GM04504 (cell line): ENCODE data around the gene WDR27.

Source experiments
- DNase-seq: peaks from one replicate; pipeline ENCODE4 v3.0.0-alpha.2; 2012; ENCODE audit warnings: low read depth

Gene WDR27

DNA sequence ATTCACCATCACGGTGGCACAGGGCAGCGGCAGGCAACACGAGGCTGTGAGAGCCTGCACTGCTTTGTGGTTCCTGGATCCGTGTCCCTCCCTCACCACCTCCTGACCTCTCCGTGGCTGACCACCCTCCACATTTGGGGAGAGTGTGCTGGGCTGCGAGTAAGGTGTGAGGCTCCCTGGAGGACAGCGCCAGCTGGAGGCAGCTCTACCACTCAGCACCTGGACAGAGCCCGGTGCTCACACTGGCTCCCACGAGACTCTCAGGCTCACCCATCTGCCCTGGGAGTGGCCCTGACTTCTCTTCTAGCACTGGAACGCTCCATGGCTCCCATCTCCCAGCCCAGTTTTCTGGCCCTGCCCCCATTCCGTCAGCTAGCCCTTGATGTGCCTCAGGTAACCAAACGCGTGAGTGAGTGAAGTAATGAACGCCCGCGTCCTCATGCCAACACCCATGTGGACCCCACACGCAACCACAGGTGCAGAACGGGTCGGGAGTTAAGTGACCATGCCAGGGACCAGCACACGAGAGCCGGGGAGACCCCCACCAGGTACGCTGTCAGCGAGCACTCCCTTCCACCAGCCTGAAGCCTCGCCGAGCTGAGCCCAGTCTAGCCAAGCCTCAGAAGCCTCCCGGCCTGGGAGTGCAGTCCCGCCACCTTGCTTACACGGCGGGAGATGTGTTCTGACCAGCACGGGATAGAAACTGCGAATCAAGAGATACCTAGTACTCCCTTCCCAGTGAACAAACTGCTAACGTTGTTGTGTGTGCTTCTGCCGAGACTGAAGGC is 137.2 kb downstream of the WDR27 start:
- no peak for DNase-seq

DNA sequence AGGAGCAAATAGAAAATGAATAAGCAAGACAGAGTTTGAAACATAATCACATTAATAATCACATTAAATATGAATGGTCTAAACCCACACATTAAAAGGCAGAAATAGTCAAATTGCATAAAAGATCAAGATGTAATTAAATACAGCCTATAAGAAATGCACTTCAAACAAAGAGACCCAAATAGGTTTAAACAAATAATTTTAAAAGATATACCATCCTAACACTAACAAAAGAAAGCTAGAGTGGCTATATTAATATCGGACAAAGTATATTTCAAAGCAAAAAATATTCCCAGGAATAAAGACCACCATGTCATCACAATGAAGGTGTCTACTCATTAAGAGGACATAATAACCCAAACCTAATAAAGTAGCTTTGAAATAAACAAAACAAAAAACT is 140.2 kb downstream of the WDR27 start:
- DNase-seq: no peak

DNA sequence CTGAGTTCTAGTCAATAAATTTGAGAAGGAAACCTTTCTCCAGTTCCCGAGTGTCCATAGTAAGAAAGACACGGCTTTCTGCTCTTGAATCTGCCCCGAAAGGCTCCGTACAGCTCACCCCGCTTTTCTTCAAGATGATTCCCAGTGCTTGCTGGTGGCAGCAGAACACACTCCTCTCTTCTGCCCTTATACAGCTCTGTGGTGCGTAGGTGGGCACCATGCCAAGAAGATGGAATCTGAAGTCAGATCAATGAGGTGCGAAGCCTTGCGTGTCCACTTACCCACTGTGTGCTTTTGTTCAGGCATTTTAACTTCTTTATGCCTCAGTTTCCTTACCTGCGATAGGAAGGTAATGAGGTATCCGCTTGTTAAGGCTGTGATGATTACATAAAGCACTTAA is 142.2 kb downstream of the WDR27 start:
- DNase-seq: no peak

DNA sequence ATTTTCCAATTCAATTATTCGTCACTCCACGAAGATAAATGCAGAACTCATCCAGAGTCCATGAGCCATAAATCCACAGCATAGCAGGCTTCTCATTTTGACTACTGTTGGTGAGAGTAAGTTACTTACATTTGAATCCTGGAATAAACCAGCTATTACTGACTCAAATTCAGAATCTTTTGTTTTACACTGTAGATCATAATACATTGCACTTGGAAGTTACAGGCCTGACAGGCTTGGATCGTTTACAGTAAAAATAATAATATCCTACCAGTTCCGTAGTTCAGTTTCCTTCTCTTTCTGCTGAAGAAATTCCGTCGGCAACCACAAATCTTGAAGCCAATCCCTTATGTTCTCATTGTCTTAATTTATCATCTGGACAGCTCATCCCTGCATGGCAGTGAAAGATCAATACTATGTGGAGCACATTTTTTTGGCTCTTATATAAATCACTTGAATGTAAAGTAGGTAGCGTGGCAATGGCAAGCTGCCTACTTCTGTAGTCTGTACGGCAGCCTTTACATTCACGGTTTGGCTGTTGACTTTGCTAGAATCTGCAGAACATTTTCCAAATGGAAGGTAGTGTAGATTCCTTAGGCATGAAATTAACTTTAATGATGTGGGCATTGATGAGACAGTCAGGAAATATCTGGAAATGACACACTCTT is 142.9 kb downstream of the WDR27 start:
- peak; percentile 60 for DNase-seq

DNA sequence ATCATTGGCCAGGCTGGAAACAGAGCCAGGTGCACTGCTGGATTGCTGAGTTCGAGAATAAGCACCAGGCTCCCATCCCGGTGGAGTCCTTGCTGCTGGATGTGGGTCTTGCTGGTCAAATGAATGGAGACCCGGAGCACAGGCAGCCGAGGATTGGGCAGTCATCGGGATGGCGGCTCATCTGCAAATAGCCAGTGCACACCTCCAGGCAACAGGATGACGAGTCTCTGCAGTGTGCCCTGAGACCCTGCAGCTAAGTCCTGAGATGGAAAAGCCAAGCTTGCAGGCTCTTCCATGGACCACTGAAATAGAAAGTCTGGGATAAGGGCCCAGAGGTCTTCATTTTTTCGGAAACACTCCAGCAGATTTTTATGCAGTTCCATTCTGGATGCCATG is 143.5 kb downstream of the WDR27 start:
- no peak for DNase-seq

DNA sequence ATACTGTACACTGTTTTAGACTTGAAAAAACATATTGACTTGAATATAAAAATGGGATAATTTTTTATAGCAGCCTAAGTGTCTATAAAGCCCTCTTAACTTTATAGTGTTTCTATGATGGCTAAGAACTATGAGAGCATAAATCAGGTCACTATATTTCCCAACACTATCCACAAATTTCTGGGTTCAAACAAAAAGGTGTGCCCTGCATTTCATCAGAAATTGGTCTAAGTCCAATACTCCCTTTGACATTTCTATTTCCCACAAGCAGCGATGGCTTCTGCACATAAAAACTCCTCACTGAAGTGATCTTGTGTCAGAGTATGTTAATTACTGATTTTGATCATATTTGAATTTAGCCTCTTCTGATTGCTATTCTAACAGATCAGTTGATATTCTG is 143.9 kb downstream of the WDR27 start:
- DNase-seq: no peak

DNA sequence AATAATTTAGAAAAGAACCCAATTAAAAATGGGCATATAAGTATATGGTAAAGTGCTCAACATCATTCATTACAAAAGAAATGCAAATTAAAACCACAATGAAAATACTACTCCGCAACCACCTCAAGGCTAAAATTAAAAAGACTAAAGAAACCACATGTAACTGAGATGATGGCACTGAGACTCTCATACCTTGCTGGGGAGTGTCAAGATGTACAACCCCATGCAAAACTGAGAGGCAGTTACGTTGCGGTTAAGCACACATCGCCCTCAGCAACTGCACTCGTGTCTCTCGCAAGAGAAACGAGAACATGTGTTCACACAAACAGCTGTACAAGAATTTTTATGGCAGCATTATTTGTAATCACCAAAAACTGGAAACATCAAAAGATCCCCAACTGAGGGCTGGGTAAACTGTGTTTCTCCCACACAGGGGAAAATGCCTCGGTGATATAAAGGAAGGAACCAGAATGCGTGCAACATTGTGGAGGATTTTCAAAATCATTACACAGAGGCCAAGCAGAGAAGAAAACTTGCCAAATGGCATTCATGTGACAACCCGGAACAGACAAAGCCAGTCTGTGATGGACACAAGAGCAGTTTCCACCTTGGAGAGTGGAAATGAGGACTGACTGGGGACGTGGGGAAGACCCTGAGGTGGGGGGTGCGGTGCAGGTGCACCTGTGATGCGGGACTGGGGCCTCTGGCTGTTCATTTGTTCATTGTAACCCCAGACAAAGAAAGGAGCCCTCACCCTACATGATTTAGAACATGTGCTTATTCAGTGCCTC is 144.9 kb downstream of the WDR27 start:
- no peak for DNase-seq

DNA sequence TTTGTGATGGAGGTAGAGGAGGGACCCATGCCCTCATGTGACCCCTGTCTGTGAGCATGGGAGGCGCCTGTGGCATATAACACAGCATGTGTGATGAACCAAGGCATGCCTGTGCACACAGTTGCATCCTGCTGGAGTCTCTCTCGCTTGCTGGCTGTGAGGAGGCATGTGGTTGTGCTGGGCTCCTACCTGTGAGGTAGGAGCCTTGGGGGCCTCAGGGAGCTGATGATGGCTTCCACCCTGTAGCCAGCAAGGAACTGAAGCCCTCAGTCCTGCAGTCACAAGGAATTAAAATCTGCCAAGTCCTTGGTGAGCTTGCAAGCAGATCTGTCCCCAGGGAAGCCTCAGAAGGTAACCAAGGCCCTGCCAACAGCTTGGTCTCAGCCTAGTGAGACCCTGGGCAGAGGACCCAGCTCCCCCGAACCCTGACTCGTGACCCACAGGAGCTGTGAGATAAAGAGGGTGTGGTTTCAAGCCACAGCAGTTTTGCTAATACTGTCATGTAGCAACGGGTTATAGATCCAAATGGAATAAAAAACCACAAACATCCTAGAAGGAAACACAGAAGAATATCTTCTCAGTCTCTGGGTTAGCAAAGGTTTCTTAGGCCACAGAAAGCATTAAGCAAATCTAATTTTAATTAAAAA is 145.7 kb downstream of the WDR27 start:
- no peak for DNase-seq

DNA sequence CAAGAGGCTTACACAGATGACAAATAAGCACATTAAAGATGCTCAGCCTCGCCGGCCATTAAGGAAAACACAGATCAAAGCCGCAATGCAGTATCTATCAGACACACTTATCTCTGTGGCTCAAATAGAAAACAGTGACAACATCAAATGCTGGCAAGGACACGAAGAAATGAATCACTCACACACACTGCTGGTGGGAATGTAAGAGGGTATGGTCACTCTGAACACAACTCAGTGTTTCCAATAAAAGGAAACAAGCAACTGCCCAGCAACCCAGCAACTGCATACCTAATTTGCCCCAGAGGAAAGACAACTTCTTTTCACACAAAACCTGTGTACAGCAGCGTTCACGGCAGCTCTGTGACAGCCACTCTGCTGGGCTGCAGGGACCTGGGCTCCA is 155.8 kb downstream of the WDR27 start:
- no peak for DNase-seq

DNA sequence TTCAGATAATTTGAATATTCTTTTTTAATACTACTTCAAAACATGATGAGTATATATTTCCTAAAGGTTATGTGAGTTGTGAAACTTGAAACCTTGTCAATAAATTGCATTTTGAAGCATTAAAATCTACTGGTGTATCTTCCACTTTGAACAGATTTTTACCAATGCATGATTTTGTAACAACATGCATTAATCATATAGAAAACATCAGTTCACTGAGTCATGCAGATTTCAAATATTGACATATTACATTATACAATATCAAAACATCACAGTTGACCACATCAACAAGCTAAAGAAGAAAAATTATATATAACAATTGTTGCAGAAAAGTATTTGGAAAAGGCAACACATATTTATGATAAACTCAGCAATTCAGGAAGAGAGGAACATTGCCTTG is 158.1 kb downstream of the WDR27 start:
- DNase-seq: no peak

DNA sequence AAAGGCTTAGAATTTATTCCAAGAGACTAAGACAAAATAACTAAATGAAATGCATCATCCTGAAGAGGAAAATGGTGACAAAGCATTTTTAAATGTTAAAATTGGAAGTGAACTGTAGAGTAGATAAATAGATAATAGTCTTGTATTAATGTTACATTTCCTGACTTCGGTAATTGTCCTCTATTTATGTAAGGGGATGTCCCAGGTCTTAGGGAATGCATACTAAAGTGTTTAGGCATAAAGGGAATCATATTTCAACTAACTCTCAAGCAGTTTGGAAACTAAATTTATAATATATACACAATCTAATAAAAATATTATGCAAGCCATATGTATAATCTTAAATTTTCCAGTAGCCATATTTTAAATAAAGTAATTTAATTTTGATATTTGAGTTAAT is 159.3 kb downstream of the WDR27 start:
- no peak for DNase-seq

DNA sequence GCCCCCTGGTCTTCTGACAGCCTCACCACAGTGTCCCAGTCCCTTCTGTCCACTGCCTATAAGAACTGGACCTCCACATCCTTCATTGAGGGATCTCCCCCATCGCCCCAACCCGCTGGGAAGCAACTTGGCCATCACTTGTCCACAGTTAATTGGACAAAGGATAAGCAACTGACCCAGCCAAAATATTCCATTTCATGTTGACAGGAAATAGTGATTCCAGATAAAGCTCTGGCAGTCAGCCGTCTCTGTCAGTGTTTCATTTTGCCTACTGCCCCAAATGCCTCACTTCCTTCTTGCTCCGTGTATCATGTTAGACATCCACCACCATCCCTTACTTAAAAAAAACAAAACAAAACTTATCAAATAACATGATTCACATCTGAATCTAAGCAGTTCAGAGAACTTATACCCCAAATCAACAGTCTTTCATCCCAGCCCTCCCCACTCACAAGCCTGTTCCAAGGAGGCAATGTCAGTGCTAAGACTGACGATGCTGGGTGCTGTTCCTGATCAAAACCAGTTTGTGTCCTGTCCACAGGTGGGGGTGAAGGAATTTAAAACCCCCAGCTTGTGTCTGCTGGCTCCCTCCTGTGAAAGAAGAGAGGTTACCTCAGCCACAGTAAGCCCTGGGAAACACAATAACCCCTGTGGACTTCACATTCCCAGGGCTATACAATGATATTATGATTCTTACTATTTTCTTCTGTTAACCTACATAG is 162.5 kb downstream of the WDR27 start:
- no peak for DNase-seq

DNA sequence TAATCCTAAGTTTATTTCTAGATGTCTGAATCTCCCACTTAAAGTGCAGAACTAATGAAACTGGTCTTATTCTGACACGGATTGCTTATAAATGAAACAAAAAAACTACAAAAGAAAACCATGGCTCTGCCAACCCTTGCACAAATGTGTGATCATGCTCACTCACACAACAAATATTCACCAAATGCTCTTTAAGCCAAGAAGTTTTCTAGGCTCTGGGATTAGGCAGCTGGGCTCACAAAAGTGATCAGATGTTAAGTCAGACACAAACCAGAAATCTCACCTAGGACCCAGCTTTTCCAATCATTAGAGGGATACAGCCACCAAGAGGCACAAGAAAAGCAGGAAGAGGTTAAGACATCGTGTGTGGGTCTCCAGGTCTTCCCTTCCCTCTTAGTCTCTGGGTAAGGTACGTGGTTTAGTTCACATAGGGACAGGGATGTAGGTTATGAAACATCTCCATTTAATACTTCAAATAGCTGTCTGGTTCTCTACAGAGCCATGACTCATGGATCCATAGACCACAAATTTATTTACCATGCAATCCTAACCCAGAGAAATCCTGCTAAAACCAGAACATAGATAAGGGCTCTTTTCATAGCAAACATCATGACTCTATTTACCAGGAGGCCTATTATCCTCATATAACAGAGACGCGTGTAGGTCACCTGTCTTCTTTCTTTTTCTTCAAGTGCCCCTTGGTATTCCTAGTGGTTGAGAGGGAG is 165.2 kb downstream of the WDR27 start:
- no peak for DNase-seq

DNA sequence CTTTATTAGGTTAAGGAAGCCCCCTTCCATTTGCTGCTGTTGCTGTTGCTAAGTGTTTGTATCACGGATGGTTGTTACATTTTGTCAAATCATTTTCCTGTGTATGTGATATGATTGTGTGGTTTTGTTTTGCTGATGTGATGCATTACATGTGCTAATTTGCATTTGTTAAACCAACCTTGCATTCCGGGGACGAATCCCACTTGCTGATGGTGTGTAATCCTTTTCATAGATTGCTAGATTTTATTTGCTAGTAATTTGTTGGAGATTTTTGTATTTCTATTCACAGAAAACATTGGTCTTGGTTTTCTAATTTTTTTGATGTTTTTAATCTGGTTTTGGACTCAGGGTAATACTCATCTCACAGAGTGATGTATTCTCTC is 167.8 kb downstream of the WDR27 start:
- DNase-seq: no peak

DNA sequence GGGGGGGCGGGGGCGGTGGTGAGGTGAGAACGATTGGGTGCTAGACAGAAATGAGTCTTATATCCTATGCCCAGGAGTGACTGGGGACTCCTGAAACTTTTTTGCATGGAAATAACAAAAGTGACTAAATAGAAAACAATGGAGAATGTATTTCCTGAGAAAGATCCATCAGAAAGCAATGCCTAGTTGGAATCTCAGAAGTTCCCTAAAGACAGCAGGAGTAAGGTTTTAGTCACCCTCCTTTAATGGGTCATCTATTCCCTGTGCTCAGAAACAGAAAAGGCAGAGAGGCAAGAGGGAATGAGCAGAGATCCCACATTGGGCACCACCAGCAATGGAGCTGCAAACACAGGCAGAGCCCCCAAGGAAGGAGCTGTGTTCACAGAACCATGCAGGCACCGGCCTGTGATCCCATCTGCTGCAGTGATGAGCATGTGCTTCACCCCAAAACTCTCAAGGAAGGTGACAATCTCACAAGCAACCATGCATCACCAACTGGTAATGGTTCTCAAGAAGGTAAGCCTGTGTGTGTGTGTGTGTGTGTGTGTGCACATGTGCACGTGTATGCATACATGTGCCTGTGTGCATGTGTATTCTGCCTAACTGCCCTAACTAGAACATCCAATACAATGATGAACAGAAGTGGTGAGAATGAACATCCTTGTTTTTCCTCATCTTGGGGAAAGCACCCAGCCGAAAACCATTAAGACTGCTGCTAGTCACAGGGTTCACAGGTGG is 168.4 kb downstream of the WDR27 start:
- no peak for DNase-seq

DNA sequence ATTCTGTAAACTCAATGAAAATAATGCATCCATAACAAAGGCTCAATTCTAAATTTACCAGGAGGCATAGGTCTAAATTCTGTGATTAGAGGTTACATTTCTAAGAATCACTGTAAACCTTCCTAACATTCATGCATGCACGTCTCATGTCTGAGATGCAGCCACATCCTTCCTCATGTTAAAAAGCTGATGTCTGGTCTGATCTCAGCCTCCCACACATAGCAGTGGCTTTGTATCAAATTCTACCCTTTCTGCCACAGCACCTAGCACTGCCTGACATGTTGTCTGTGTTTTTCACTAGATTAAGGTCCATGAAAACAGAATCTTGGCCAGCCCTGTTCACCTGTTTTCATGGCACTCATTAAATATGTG is 171.1 kb downstream of the WDR27 start:
- DNase-seq: no peak

DNA sequence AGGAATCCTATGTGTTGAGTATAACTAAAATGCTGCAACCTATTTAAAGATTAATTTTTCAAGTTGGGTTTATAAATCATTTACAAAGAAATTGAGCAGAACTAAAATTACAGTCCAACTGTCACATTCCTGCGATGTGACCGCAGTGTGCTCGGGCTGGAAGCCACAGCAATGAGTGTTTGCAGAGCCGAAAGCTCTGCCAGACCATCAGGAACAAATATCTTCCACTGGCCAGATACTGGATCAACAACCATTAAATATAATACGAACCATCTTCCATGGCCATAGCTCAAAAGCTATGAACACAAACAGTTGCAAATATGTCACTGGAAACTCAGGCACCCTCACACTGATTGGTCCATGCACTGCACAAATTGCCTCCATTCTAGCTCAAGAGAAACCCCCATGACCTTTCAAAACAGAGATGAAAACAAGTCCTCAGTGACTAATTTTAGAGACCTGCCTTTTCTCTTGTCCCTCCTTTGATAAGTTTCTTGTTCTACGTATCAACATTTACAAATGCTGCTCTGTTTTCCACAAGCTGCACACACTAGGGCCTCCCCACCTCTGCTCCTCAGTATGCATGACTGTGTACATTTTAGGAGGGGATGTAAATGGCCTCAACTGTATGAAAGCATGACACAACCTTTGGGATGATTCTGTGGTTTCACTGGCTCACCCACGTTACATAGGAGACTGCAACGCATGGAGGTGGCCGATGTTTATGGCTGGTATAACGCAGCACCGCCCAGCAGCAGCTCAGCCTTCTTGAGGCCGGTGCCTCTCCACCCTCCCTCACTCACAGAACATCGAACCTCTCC is 171.7 kb downstream of the WDR27 start:
- peak; percentile 88 for DNase-seq

DNA sequence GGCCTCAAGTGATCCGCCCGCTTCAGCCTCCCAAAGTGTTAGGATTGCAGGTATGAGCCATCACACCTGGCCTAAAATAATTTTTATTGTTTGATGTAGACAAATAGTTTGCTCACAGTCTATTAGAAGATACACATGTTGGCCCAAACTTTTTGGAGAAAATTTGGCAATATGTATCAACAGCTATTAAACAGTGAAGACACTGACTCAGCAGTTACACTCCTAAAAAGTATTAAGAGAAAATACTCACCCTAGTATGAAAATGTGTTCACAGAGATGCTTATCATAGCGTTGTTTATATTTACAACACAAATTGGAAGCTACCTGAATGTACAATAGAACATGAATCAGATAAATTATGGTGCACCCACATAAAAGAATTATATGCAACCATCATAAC is 173.1 kb downstream of the WDR27 start:
- no peak for DNase-seq

DNA sequence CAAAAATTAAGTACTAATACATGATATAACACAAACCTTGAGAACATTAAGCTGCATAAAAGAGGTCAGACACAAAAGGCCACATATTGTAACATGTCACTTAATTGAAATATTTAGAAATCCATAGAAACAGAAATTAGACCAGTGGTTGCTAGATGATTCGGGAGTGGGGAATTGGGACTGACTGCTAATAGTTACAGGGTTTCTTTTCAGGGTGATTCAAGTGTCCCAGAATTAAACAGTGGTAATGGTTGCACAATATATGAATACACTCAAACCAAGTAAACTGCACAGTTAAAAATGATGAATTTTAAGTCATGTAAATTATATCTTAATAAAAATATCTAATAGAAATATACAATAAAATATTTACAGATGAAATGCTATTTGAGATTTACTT is 174.5 kb downstream of the WDR27 start:
- peak; percentile 12 for DNase-seq

DNA sequence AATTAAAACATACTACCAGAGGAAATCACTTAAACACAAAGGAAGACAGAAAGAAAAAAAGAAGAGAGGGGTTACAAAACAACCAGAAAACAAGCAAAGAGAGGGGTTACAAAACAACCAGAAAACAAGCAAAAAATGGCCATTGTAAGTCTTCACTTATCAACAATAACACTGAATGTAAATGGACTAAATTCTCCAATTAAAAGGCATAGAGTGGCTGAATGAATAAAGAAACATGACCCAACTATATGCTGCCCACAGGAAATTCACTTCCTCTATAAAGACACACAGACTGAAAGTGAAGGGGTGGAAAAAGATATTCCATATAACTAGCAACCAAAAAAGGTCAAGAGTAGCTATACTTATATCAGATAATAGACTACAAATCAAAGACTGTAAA is 180.0 kb downstream of the WDR27 start:
- DNase-seq: no peak
